GM12878 (cell line): ENCODE data around the gene MRPS5. TPM values are rescaled to one million over a fixed set of nuclear protein-coding genes. Genes with fewer than 3 reads are reported as not detected.

Experiments used
- RAD51 ChIP-seq: fragments of 450-650 bp; IDR thresholded peaks from 2 replicates; pipeline ENCODE4 v1.6.1; 2016; ENCODE audit warnings: moderate library complexity, mild to moderate bottlenecking, inconsistent platforms
- polyA plus RNA-seq, 11 experiments: library from polyadenylated mRNA; depleted of rRNA in 4 of 11; unstranded in 6 of 11; stranded (reverse) in 5 of 11; fragments of >200 nt; fragmentation: Nextera tagmentation in 4 of 11; fragmentation: Illumina TruSeq in 1 of 11; extraction: Ambion mirVana in 4 of 11; extraction: Trizol in 1 of 11; gene quantifications; 1 replicate in 1 of 11; 2 replicates in 10 of 11; pipeline versions ENCODE4 v1.2.1 to v1.2.3, GENCODE V29; 2011 to 2016; ENCODE audit warnings: inconsistent platforms in 2 of 11, missing spikeins in 2 of 11, low read depth in 1 of 11
- total RNA-seq, 4 experiments: library from RNA; depleted of rRNA in 3 of 4; stranded (reverse); fragments of >200 nt in 3 of 4; fragmentation: Illumina TruSeq in 1 of 4; extraction: Trizol in 1 of 4; gene quantifications; 2 replicates each; pipeline versions ENCODE4 v1.2.1 to v1.2.3, GENCODE V29; 2013 to 2021
- TF ChIP-seq, protein P1 (sequence below): IDR thresholded peaks from 2 replicates; pipeline ENCODE4 v1.6.1; 2012; ENCODE audit warnings: improper control_type of control experiment, low read depth, low read length; ENCODE audit not compliant: insufficient replicate concordance
- TF ChIP-seq, protein P2 (sequence below): IDR thresholded peaks from 2 replicates; pipeline ENCODE4 v1.6.1; 2012; ENCODE audit warnings: low read length, inconsistent platforms
- TF ChIP-seq, protein P3 (sequence below): fragments of 150-350 bp; IDR thresholded peaks from 2 replicates; pipeline ENCODE4 v1.6.1; 2016; ENCODE audit warnings: low read depth, low read length

The MRPS5 gene
- total and polyA plus RNA-seq, 10 of the 15 experiments (the other 5 are each of a cell fraction or from before 2014, with no cell fraction given) = 54.8 to 93.0 (median 76.3) TPM

DNA sequence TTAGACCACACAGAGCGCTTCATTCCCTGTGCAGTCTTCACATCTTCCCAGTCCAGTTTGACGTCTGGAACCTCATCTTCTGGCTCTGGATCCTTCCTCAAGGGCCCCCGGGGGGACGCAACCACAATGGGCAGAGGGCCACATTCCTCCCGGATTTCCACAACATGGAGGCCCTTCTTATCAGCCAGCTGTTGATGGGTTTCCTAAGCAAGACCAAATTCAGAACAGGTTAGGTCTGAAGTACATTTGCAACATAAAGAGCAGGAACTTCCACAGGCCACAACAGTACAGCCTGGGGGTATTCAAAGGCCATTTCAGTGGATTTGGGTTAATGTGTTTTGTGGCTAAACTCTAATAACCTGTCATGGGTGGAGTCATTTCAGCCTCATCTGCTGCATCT lies 34.2 kb downstream of the MRPS5 start (continued):
- TF ChIP-seq, protein P1, sequence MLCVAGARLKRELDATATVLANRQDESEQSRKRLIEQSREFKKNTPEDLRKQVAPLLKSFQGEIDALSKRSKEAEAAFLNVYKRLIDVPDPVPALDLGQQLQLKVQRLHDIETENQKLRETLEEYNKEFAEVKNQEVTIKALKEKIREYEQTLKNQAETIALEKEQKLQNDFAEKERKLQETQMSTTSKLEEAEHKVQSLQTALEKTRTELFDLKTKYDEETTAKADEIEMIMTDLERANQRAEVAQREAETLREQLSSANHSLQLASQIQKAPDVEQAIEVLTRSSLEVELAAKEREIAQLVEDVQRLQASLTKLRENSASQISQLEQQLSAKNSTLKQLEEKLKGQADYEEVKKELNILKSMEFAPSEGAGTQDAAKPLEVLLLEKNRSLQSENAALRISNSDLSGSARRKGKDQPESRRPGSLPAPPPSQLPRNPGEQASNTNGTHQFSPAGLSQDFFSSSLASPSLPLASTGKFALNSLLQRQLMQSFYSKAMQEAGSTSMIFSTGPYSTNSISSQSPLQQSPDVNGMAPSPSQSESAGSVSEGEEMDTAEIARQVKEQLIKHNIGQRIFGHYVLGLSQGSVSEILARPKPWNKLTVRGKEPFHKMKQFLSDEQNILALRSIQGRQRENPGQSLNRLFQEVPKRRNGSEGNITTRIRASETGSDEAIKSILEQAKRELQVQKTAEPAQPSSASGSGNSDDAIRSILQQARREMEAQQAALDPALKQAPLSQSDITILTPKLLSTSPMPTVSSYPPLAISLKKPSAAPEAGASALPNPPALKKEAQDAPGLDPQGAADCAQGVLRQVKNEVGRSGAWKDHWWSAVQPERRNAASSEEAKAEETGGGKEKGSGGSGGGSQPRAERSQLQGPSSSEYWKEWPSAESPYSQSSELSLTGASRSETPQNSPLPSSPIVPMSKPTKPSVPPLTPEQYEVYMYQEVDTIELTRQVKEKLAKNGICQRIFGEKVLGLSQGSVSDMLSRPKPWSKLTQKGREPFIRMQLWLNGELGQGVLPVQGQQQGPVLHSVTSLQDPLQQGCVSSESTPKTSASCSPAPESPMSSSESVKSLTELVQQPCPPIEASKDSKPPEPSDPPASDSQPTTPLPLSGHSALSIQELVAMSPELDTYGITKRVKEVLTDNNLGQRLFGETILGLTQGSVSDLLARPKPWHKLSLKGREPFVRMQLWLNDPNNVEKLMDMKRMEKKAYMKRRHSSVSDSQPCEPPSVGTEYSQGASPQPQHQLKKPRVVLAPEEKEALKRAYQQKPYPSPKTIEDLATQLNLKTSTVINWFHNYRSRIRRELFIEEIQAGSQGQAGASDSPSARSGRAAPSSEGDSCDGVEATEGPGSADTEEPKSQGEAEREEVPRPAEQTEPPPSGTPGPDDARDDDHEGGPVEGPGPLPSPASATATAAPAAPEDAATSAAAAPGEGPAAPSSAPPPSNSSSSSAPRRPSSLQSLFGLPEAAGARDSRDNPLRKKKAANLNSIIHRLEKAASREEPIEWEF = no peak
- TF ChIP-seq, protein P2, sequence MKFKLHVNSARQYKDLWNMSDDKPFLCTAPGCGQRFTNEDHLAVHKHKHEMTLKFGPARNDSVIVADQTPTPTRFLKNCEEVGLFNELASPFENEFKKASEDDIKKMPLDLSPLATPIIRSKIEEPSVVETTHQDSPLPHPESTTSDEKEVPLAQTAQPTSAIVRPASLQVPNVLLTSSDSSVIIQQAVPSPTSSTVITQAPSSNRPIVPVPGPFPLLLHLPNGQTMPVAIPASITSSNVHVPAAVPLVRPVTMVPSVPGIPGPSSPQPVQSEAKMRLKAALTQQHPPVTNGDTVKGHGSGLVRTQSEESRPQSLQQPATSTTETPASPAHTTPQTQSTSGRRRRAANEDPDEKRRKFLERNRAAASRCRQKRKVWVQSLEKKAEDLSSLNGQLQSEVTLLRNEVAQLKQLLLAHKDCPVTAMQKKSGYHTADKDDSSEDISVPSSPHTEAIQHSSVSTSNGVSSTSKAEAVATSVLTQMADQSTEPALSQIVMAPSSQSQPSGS = no peak
- TF ChIP-seq, protein P3, sequence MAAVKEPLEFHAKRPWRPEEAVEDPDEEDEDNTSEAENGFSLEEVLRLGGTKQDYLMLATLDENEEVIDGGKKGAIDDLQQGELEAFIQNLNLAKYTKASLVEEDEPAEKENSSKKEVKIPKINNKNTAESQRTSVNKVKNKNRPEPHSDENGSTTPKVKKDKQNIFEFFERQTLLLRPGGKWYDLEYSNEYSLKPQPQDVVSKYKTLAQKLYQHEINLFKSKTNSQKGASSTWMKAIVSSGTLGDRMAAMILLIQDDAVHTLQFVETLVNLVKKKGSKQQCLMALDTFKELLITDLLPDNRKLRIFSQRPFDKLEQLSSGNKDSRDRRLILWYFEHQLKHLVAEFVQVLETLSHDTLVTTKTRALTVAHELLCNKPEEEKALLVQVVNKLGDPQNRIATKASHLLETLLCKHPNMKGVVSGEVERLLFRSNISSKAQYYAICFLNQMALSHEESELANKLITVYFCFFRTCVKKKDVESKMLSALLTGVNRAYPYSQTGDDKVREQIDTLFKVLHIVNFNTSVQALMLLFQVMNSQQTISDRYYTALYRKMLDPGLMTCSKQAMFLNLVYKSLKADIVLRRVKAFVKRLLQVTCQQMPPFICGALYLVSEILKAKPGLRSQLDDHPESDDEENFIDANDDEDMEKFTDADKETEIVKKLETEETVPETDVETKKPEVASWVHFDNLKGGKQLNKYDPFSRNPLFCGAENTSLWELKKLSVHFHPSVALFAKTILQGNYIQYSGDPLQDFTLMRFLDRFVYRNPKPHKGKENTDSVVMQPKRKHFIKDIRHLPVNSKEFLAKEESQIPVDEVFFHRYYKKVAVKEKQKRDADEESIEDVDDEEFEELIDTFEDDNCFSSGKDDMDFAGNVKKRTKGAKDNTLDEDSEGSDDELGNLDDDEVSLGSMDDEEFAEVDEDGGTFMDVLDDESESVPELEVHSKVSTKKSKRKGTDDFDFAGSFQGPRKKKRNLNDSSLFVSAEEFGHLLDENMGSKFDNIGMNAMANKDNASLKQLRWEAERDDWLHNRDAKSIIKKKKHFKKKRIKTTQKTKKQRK = no peak
- no peak for TF ChIP-seq RAD51
- TF ChIP-seq, all 136 proteins: peak for 0
